Measurements from ENCODE around the gene TSFM.
"Not testable (repeated sequence)": the region's sequence is repeated elsewhere in the genome, so short reads cannot be mapped to it uniquely, and the experiment has no call there.

Gene TSFM

GRCh38 chr12:57763881-57764661, 18.5 kb upstream of the TSFM start:
- no peak for DNase-seq (ENCODE audit: low spot score)

GRCh38 chr12:57764662-57765002, 18.0 kb upstream of the TSFM start:
- no peak for DNase-seq (ENCODE audit: low spot score)

- DNase-seq (ENCODE audit: low spot score): no peak
Measured at GRCh38 chr12:57765003-57765697, 17.4 kb upstream of the TSFM start.

GRCh38 chr12:57765698-57766463, 16.7 kb upstream of the TSFM start:
- no peak for DNase-seq (ENCODE audit: low spot score)

GRCh38 chr12:57766464-57767304, 15.9 kb upstream of the TSFM start, which contains the start of gene CYP27B1:
Gene CYP27B1 (minus strand): TSS chr12:57767078. CDS start chr12:57767041, 37 bp downstream.
- DNase-seq (ENCODE audit: low spot score): no peak

GRCh38 chr12:57767305-57767698, 15.3 kb upstream of the TSFM start:
- DNase-seq (ENCODE audit: low spot score): no peak

GRCh38 chr12:57767876-57768275, 14.7 kb upstream of the TSFM start:
- DNase-seq (ENCODE audit: low spot score): no peak

GRCh38 chr12:57769594-57769993, 13.0 kb upstream of the TSFM start:
- no peak for DNase-seq (ENCODE audit: low spot score)

GRCh38 chr12:57770734-57771133, 11.9 kb upstream of the TSFM start:
- DNase-seq (ENCODE audit: low spot score): no peak

GRCh38 chr12:57771236-57771872, 11.2 kb upstream of the TSFM start:
- peak; percentile 69 for DNase-seq (ENCODE audit: low spot score)

GRCh38 chr12:57771873-57772428, 10.6 kb upstream of the TSFM start, which contains the start of gene METTL1:
Gene METTL1 (minus strand): TSS chr12:57772105. CDS start chr12:57772083, 22 bp downstream.
- DNase-seq (ENCODE audit: low spot score): peak; percentile 93

- DNase-seq (ENCODE audit: low spot score): no peak
Measured at GRCh38 chr12:57772429-57773322, 9.9 kb upstream of the TSFM start, which contains the start of gene EEF1AKMT3. Gene EEF1AKMT3 (plus strand): TSS chr12:57772614. CDS start chr12:57772725, 111 bp downstream.

- DNase-seq (ENCODE audit: low spot score): not testable (repeated sequence)
Measured at GRCh38 chr12:57774634-57775033, 8.0 kb upstream of the TSFM start.

GRCh38 chr12:57775044-57775443, 7.5 kb upstream of the TSFM start:
- no peak for DNase-seq (ENCODE audit: low spot score)

- DNase-seq (ENCODE audit: low spot score): no peak
Measured at GRCh38 chr12:57775563-57776246, 6.9 kb upstream of the TSFM start.

- DNase-seq (ENCODE audit: low spot score): no peak
Measured at GRCh38 chr12:57776247-57776587, 6.4 kb upstream of the TSFM start.

GRCh38 chr12:57777367-57777766, 5.2 kb upstream of the TSFM start:
- no peak for DNase-seq (ENCODE audit: low spot score)

- DNase-seq (ENCODE audit: low spot score): no peak
Measured at GRCh38 chr12:57777911-57778310, 4.7 kb upstream of the TSFM start.

GRCh38 chr12:57779736-57780135, 2.9 kb upstream of the TSFM start:
- DNase-seq (ENCODE audit: low spot score): no peak
